Uterus (tissue), 2 donors: ENCODE results near the gene PTPMT1.

Experiments used
- POLR2A ChIP-seq, 2 donors: fragments of 450-650 bp; IDR thresholded peaks; one replicate each; pipeline ENCODE4 v1.6.1; 2016; ENCODE audit warnings: antibody characterized with exemption in 2 of 2, mild to moderate bottlenecking in 1 of 2, moderate library complexity in 1 of 2
- TF ChIP-seq, protein P1 (sequence below), 4 experiments: fragments of 200-600 bp in 2 of 4; fragments of 450-650 bp in 2 of 4; sonication (generic) in 2 of 4; IDR thresholded peaks; one replicate each; pipeline ENCODE4 v1.5.1; 2016 to 2019; ENCODE audit warnings: antibody characterized with exemption in 4 of 4, mild to moderate bottlenecking in 2 of 4, moderate library complexity in 1 of 4

GRCh38 chr11:47620836-47621378 lies 55.5 kb downstream of the PTPMT1 start:
- no peak for TF ChIP-seq POLR2A (IDR thresholded peaks at IDR 0.05)
- TF ChIP-seq, protein P1, sequence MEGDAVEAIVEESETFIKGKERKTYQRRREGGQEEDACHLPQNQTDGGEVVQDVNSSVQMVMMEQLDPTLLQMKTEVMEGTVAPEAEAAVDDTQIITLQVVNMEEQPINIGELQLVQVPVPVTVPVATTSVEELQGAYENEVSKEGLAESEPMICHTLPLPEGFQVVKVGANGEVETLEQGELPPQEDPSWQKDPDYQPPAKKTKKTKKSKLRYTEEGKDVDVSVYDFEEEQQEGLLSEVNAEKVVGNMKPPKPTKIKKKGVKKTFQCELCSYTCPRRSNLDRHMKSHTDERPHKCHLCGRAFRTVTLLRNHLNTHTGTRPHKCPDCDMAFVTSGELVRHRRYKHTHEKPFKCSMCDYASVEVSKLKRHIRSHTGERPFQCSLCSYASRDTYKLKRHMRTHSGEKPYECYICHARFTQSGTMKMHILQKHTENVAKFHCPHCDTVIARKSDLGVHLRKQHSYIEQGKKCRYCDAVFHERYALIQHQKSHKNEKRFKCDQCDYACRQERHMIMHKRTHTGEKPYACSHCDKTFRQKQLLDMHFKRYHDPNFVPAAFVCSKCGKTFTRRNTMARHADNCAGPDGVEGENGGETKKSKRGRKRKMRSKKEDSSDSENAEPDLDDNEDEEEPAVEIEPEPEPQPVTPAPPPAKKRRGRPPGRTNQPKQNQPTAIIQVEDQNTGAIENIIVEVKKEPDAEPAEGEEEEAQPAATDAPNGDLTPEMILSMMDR (IDR thresholded peaks at IDR 0.05) = no peak
